ENCODE results near the gene ADGRF1. TPM values are rescaled to one million over a fixed set of nuclear protein-coding genes. Genes with fewer than 3 reads are reported as not detected.

The ADGRF1 gene
- total and polyA plus RNA-seq, 2 donors (not counting 3 experiments of a cell fraction or from before 2014, with no cell fraction given): not detected

DNA sequence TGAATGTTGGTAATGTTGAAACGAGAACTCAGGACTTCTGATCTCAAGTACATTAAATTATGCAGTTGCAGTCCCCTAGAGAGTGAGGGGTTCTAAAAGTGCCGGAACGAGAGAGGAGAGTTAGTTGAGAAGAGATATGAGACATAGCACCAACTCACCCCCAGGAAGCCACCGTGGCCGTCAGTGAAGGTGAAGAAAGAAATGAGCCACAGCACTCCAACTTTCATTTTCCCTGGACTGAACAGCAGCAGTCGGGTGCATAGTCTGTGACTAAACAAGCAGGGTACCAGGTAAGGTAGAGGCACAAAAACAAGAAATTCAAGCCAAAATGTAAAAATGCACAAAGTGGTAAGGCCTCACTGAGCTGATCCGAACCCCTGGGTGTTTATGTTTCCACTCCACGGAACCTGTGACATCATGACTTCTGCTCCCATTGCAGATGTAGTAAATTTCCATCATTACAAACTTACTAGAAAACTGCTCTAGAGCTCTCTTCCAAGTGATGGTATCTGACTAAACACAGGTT lies 13.2 kb downstream of the ADGRF1 start:
- POLR2A ChIA-PET: no interaction called here
- DNase-seq (ENCODE audit: low read depth, low spot score): no peak
- no peaks in the 10 kb centered on the region for H3K4me1 ChIP-seq (ENCODE audit: control insufficient read depth, extremely low read depth, insufficient read depth, low read length)
- no peak overlapping the region for H3K9ac ChIP-seq (replicated peaks; ENCODE audit: extremely low read depth, insufficient read depth, low read length)
- no peak overlapping the region for H2AFZ ChIP-seq (ENCODE audit: low read depth, low read length)
- H3K27me3 ChIP-seq (ENCODE audit: control insufficient read depth in 2 of 2, insufficient read depth in 2 of 2, low read length in 2 of 2): peaks cover 0 to 4% of the 10 kb centered on the region in 2 experiments
- H3K79me2 ChIP-seq (ENCODE audit: control insufficient read depth, insufficient read depth, low read length): no peaks in the 10 kb centered on the region
- no peak overlapping the region for H3K4me2 ChIP-seq (ENCODE audit: insufficient read depth, low read length)
- no peaks in the 10 kb centered on the region for H4K20me1 ChIP-seq (replicated peaks; ENCODE audit: control insufficient read depth, extremely low read depth, insufficient read depth, low read length)
- no TSS peak for BruUV-seq (replicated peaks)
- H3K9me1 ChIP-seq (replicated peaks; ENCODE audit: control insufficient read depth, extremely low read depth, insufficient read depth, low read length): no peaks in the 10 kb centered on the region
- no peaks in the 10 kb centered on the region for H3K36me3 ChIP-seq (ENCODE audit: control insufficient read depth in 2 of 2, extremely low read depth in 1 of 2, insufficient read depth in 2 of 2, low read length in 2 of 2)
- intact Hi-C loops (cut with micrococcal nuclease) (no loop called here), dilution Hi-C loops (cut with MboI; ENCODE audit: extremely low pct_ligation_motif_present, low sequenced_read_pairs) (no loop called here)
- FAIRE-seq: no peak
- no peak overlapping the region for H3K27ac ChIP-seq (ENCODE audit: insufficient read depth, low read depth, low read length)
- H3K4me3 ChIP-seq (replicated peaks in 1 of 3; ENCODE audit: insufficient read depth in 1 of 3, low read depth in 1 of 3, low read length in 3 of 3): no peak overlapping the region
- H3K9me3 ChIP-seq (replicated peaks; ENCODE audit: control insufficient read depth, insufficient read depth, low read length): no peaks in the 10 kb centered on the region
- CTCF ChIA-PET: interaction anchor here (1.3 to 1.6 kb wide), 3 partner anchors 12 to 18 kb away, joined by 3 to 5 read pairs (median 3); no protein-coding TSS in a partner anchor
- TF ChIP-seq FOS (IDR thresholded peaks at IDR 0.05; ENCODE audit: borderline replicate concordance, insufficient read depth, low read length) (no peak), POLR2A (IDR thresholded peaks at IDR 0.05; ENCODE audit: low read depth, low read length) (no peak), GATA2 (IDR thresholded peaks at IDR 0.05; ENCODE audit: insufficient read depth, insufficient read length, low read depth, low read length) (no peak), POLR2AphosphoS5 (IDR thresholded peaks at IDR 0.05; ENCODE audit: insufficient read depth, low read depth, low read length) (no peak), MYC (IDR thresholded peaks at IDR 0.05; ENCODE audit: low read depth, low read length) (no peak), JUN (IDR thresholded peaks at IDR 0.05; ENCODE audit: borderline replicate concordance, insufficient read depth, insufficient read length, low read depth) (no peak)
- TF ChIP-seq, protein P1, sequence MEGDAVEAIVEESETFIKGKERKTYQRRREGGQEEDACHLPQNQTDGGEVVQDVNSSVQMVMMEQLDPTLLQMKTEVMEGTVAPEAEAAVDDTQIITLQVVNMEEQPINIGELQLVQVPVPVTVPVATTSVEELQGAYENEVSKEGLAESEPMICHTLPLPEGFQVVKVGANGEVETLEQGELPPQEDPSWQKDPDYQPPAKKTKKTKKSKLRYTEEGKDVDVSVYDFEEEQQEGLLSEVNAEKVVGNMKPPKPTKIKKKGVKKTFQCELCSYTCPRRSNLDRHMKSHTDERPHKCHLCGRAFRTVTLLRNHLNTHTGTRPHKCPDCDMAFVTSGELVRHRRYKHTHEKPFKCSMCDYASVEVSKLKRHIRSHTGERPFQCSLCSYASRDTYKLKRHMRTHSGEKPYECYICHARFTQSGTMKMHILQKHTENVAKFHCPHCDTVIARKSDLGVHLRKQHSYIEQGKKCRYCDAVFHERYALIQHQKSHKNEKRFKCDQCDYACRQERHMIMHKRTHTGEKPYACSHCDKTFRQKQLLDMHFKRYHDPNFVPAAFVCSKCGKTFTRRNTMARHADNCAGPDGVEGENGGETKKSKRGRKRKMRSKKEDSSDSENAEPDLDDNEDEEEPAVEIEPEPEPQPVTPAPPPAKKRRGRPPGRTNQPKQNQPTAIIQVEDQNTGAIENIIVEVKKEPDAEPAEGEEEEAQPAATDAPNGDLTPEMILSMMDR (IDR thresholded peaks at IDR 0.05; ENCODE audit: extremely low read depth in 1 of 2, insufficient read depth in 1 of 2, low read depth in 1 of 2, low read length in 2 of 2): no peak
- TF ChIP-seq, protein P2, sequence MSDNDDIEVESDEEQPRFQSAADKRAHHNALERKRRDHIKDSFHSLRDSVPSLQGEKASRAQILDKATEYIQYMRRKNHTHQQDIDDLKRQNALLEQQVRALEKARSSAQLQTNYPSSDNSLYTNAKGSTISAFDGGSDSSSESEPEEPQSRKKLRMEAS (IDR thresholded peaks at IDR 0.05; ENCODE audit: insufficient read depth, insufficient read length): no peak
